Measurements from ENCODE around the gene ST7L. TPM values are rescaled to one million over a fixed set of nuclear protein-coding genes. Genes with fewer than 3 reads are reported as not detected.

Gene ST7L
- polyA plus RNA-seq, 1 donor (not counting 4 experiments of a cell fraction or from before 2014, with no cell fraction given): 13.4 TPM

GRCh38 chr1:112514901-112515300 lies 104.0 kb downstream of the ST7L start:
- no peak overlapping the region for H3K27ac ChIP-seq (ENCODE audit: control insufficient read depth, insufficient read depth, low read length)
- H3K4me3 ChIP-seq (ENCODE audit: control insufficient read depth in 2 of 3, extremely low read depth in 1 of 3, insufficient read depth in 2 of 3, low read depth in 1 of 3, low read length in 3 of 3): no peak overlapping the region
- H4K20me1 ChIP-seq (ENCODE audit: control insufficient read depth, extremely low read depth, insufficient read depth, low read length): no peaks in the 10 kb centered on the region
- peaks cover 2% of the 10 kb centered on the region for H3K27me3 ChIP-seq (ENCODE audit: control insufficient read depth, extremely low read depth, insufficient read depth, low read length)
- no peaks in the 10 kb centered on the region for H3K79me2 ChIP-seq (ENCODE audit: control insufficient read depth, insufficient read depth, low read length)
- no peaks in the 10 kb centered on the region for H3K9me3 ChIP-seq (ENCODE audit: control insufficient read depth, low read depth, low read length)
- H2AFZ ChIP-seq (ENCODE audit: control insufficient read depth, low read length): no peak overlapping the region
- no peak for DNase-seq (ENCODE audit: low read depth, low spot score)
- peaks cover 26% of the 10 kb centered on the region for H3K4me1 ChIP-seq (ENCODE audit: control insufficient read depth, extremely low read depth, insufficient read depth, low read length)
- dilution Hi-C loops (cut with MboI; ENCODE audit: extremely low pct_ligation_motif_present, low sequenced_read_pairs): no loop called here
- H3K9ac ChIP-seq (ENCODE audit: control insufficient read depth, extremely low read depth, insufficient read depth, low read length): no peak overlapping the region
- no peak overlapping the region for H3K4me2 ChIP-seq (ENCODE audit: control insufficient read depth, extremely low read depth, insufficient read depth, low read depth, low read length)
- TF ChIP-seq EZH2 (IDR thresholded peaks at IDR 0.05; ENCODE audit: low read length) (no peak), CTCF (optimal IDR thresholded peaks at IDR 0.05 in 1 of 3, IDR thresholded peaks at IDR 0.05 in 1 of 3, conservative IDR thresholded peaks at IDR 0.05 in 1 of 3; ENCODE audit: extremely low read depth in 1 of 3, insufficient read depth in 2 of 3, low read length in 3 of 3) (no peak)
- H3K9me1 ChIP-seq (ENCODE audit: control insufficient read depth, extremely low read depth, insufficient read depth, low read length): peaks cover 2% of the 10 kb centered on the region
- no peaks in the 10 kb centered on the region for H3K36me3 ChIP-seq (ENCODE audit: control insufficient read depth in 2 of 2, extremely low read depth in 1 of 2, insufficient read depth in 2 of 2, low read length in 2 of 2)
- no peak for FAIRE-seq

GRCh38 chr1:112513112-112513870 lies 105.7 kb downstream of the ST7L start:
- no peaks in the 10 kb centered on the region for H4K20me1 ChIP-seq (ENCODE audit: control insufficient read depth, extremely low read depth, insufficient read depth, low read length)
- FAIRE-seq: peak; percentile 56
- H3K4me3 ChIP-seq (ENCODE audit: control insufficient read depth in 2 of 3, extremely low read depth in 1 of 3, insufficient read depth in 2 of 3, low read depth in 1 of 3, low read length in 3 of 3): no peak overlapping the region
- H3K9ac ChIP-seq (ENCODE audit: control insufficient read depth, extremely low read depth, insufficient read depth, low read length): no peak overlapping the region
- H3K4me1 ChIP-seq (ENCODE audit: control insufficient read depth, extremely low read depth, insufficient read depth, low read length): peaks cover 30% of the 10 kb centered on the region
- no peak overlapping the region for H2AFZ ChIP-seq (ENCODE audit: control insufficient read depth, low read length)
- H3K27ac ChIP-seq (ENCODE audit: control insufficient read depth, insufficient read depth, low read length): no peak overlapping the region
- peaks cover 18% of the 10 kb centered on the region for H3K27me3 ChIP-seq (ENCODE audit: control insufficient read depth, extremely low read depth, insufficient read depth, low read length)
- no peaks in the 10 kb centered on the region for H3K9me3 ChIP-seq (ENCODE audit: control insufficient read depth, low read depth, low read length)
- H3K4me2 ChIP-seq (ENCODE audit: control insufficient read depth, extremely low read depth, insufficient read depth, low read depth, low read length): no peak overlapping the region
- peaks cover 2% of the 10 kb centered on the region for H3K9me1 ChIP-seq (ENCODE audit: control insufficient read depth, extremely low read depth, insufficient read depth, low read length)
- TF ChIP-seq EZH2 (IDR thresholded peaks at IDR 0.05; ENCODE audit: low read length) (no peak), CTCF (optimal IDR thresholded peaks at IDR 0.05 in 1 of 3, IDR thresholded peaks at IDR 0.05 in 1 of 3, conservative IDR thresholded peaks at IDR 0.05 in 1 of 3; ENCODE audit: extremely low read depth in 1 of 3, insufficient read depth in 2 of 3, low read length in 3 of 3) (no peak)
- no peak for DNase-seq (ENCODE audit: low read depth, low spot score)
- dilution Hi-C loops (cut with MboI; ENCODE audit: extremely low pct_ligation_motif_present, low sequenced_read_pairs): no loop called here
- no peaks in the 10 kb centered on the region for H3K79me2 ChIP-seq (ENCODE audit: control insufficient read depth, insufficient read depth, low read length)
- no peaks in the 10 kb centered on the region for H3K36me3 ChIP-seq (ENCODE audit: control insufficient read depth in 2 of 2, extremely low read depth in 1 of 2, insufficient read depth in 2 of 2, low read length in 2 of 2)

All from keratinocyte (primary cell).